Fibroblast of peridontal ligament (primary cell): ENCODE results near the gene ZP3.
A peak's percentile ranks its signal among the peaks of the same experiment; 100 is the strongest.
"Not testable (repeated sequence)": the region's sequence is repeated elsewhere in the genome, so short reads cannot be mapped to it uniquely, and the experiment has no call there.

Experiments used
- DNase-seq: peaks from one replicate; pipeline ENCODE4 v3.0.0-alpha.2; 2010; ENCODE audit errors: extremely low read depth

Gene ZP3

DNA sequence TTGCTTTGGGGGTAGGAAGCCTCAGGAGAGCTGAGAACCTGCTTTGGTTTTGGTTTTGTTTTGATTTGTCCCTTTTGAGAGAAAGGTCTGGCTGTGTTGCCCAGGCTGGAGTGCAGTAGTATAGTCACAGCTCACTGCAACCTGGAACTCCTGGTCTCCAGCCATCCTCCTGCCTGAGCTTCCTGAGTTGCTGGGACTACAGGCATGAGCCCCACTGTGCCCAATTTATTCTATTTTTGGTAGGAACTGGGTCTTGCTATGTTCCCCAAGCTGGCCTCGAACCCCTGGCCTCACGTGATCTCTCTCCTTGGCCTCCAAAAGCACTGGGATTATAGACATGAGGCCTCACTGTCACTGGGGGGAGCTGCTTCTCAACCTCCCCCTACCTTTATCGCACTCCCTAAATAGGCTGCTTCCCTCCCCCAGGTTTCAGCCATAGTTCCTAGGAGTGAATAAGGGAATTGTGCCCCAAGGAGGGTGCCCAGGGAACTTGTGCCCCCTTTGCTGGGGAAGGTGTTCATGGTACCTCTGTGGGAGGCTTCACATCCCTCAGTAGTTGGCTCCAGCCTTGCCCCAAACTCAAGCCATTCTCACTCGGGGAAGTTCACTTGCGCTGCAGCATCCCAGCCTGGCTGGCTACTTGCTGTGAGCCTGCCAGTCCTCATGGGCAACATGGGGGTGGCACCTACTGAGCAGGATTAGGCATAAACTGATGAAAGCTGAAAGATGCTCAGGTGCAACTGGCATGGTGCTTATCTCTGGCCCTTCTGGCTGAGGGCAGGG is 18.1 kb downstream of the ZP3 start:
- not testable (repeated sequence) for DNase-seq

DNA sequence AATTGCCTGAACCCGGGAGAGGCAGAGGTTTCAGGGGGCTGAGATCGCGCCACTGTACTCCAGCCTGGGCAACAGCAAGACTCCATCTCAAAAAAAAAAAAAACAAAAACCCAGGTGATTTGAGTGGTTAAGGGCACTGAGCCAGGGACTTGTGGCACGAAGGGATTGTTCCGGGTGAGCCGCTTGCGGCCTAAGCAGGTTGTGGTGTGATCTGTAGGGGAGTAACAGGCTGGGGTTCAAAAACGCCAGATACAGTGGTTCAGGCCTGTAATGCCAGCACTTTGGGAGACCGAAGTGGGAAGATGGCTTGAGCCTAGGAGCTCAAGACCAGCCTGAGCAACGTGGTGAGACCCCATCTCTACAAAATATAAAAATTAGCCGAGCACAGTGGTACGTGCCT is 19.1 kb downstream of the ZP3 start:
- DNase-seq: not testable (repeated sequence)

DNA sequence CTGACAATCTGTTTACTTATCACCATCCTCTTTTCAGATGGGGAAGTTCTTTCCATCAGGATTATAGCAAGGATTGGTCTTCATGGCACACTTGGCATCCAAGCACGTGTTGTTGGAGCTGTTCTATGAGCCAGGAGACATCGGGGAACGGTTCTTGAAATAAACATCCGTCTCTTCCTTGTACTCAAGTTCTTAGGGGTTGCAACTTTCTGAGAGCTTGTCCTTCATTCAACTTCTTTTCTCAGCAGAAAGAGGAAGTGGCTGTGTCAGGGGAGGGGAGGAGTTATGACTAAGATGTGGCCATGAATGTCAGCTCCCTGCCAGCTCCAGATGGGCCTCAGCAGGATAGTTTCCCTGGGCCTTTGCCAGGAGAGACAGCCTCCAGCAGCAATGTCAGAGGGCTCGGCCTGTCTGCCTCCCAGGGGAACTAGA is 20.8 kb downstream of the ZP3 start:
- peak; percentile 67 for DNase-seq

DNA sequence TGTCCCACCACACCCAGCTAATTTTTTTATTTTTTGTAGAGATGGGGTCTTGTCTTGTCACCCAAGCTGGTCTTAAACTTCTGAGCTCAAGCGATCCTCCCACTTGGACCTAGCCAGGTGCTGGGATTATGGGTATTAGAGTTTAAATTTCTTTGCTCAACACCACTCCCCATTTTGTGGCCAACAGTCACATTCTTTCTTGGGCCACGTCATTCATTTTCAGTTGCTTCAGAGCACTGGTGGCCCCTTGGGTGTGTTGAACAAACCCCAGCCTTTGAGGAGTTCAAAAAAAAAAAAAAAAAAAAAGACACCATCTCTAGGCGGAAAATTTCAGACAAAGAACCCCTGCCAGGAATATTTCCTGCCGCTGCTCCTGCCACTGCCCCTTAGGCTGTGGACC is 32.3 kb downstream of the ZP3 start:
- not testable (repeated sequence) for DNase-seq

DNA sequence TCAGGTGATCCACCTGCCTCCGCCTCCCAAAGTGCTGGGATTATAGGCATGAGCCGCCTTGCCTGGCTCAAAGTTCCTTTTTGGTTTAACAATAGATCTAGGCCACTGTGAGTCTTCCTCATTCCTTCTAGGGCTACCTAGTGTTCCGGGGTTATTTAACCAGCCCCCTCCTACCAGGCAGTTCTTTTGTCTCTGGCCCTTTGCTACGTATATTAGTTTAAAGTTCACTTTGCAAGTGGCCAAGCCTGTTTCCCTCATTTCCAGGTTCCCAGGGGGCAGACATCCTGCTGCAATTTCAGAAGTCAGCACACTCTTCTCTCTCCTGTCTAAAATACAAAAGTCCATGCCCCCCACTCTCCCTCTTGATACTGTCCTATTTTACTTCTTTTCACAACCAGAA is 33.8 kb downstream of the ZP3 start:
- not testable (repeated sequence) for DNase-seq

DNA sequence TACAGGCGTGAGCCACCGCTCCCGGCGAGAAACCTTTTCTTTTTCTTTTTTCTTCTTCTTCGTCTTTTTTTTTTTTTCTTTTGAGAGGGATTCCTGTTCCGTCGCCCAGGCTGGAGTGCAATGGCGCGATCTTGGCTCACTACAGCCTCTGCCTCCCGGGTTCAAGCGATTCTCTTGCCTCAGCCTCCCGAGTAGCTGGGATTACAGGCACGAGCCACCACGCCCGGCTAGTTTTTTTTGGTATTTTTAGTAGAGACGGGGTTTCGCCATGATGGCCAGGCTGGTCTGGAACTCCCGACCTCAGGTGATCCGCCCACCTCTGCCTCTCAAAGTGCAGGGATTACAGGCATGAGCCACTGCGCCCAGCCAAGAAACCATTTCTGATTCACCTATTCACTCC is 36.0 kb downstream of the ZP3 start:
- not testable (repeated sequence) for DNase-seq

DNA sequence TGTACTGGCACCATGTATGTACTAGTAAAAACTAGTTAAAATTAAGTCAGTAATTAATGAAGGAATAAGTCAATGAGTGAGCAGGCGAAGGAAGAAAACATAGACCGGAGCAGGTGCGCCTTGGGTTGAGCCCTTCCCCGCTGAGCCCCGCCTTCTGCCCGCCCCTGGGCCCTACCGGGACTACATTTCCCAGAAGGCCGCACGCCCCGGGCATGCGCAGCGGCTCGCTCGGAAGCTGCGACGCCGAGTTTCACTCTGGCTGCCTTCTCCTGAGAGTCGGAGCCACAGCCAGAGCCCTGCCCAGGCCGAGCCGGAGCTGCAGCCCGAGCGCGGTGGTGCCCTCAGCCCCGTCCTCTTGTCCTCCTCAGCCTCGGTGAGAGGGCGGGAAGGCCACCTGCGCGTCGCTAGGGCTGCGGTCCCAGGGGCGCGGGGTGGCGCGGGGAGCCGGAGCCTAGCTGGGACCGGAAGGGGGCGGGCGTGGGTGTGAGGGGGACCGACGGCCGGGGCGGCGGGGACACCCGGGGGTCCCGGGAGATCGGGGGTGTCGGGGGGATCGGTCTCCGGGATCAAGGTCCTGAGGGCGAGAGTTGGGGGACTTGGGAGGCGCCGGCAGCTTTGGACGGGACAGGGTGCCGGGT is 36.8 kb downstream of the ZP3 start, which contains the start of gene DTX2:
TSS of gene DTX2 (plus strand) at position 246 of the 638 bp plus-strand sequence. CDS start 18,801 bp downstream, outside the sequence.
- not testable (repeated sequence) for DNase-seq

DNA sequence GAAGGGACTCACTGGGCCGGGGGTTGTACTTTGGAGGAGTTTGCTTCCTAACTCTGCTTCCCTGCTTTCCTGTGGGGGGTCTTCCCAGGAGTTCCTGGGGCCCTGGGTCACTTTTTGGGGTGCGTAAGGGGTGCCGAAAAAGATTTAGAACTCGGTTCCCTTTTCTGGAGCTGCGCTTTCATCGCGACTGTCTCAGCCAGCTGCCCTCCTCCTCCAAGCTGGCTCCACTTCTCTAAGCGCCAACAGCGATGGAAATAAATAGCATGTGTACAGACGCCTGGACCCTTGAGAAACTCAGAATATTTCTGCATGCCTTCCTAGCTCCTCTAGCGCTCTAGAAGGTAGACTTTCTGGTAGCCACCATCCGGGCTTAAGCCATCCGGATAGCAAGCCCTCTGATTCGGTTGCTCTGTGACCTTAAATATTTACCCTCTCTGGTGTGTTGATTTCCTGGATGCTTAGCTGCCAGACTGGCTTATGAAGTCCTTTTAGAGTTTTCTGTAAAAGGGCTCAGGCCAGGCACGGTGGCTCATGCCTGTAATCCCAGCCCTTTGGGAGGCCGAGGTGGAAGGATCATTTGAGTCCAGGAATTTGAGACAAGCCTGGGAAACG is 37.6 kb downstream of the ZP3 start:
- not testable (repeated sequence) for DNase-seq

DNA sequence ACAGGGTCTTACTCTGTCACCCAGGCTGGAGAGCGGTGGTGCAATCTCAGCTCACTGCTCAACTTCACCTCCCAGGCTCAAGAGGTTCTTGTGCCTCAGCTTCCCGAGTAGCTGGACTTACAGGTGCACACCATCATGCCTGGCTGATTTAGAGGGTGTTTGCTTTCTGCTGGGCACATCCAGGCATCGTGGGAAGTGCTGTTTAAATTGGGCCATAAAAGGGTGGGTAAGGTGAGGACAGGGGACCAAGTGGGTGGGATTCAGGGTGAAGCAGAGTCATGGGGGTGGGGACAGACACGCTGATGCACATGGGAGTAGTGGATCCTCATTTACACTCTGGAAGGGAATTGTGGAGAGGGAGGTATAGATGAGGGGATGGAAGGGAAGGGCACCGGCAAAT is 40.2 kb downstream of the ZP3 start:
- not testable (repeated sequence) for DNase-seq

DNA sequence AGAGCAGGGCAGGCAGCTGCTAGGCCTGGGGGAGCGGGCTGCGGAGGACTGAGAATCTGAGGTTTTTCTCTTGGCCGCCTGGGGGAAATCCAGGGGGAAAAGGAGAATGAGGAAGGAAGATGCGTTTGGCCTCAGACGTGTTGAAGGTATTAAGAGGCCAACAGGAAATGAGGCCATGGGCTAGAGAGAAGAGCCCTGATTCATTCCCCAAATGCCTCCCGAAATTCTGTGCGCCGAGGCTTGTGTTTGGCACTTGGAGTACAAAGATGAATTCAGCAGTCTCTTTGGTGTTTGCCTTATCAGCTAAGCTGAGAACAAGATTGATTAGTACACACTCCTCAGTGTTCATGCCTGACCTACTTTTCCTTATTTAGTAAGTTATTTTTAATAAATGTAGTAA is 41.2 kb downstream of the ZP3 start:
- DNase-seq: not testable (repeated sequence)

DNA sequence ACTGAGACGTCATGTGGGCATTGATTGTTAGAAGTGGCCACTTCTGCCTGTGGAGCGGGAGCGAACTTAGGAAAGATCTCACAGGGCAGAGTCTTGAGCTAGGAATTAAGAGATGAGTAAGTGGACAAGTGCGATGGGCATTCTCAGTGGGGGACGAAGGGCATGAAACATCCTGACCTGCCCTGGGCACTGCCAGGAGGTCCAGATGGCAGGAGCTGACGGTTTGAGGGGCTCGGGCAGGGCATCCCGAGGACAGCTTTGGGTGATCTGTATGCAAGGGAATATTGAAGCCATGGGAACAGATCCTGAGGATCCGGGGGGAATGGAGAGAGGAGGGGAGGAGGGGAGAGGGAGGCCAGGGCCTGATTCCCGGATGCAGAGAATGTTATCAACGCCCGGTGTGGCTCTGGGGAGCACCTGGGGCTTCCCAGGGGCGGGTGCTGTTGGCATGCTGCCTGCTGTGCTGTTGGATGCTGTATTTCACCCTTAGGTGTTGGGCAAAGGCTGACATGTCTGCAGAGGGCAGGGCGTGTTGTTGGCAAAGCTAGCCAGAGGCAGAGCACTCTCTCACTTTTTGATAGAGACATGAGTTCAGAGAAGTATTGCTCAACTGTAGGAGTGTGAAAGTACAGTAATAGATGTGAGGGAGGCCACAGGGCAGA is 43.1 kb downstream of the ZP3 start:
- not testable (repeated sequence) for DNase-seq

DNA sequence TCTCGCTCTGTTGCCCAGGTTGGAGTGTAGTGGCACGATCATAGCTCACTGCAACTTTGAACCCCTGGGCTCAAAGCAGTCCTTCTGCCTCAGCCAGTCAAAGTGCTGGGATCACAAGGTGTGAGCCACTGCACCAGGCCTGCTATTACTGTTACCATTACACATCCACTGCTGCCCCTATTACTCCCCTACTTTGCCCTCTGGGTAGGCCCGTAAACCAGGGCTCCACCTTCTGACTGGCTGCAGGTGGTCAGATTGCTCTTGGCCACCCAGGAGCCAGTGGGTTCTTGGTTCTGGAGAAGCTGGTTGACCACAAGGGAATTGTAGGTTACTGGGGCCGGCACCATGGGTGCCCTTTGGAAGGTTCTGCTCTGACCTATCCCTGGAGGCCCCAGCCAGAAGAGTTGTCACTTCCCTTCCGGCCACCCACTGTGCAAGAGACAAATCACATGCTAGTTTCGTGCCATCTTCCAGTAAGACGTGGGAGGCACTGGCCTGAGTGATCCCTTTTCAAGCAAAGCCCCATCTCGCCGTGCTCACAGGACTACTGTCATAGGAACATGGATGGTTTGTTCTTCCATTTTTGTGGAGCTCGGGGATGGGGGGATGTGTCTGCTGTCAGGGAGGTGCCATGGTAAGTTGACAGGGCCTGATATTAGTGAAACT is 46.9 kb downstream of the ZP3 start:
- not testable (repeated sequence) for DNase-seq

DNA sequence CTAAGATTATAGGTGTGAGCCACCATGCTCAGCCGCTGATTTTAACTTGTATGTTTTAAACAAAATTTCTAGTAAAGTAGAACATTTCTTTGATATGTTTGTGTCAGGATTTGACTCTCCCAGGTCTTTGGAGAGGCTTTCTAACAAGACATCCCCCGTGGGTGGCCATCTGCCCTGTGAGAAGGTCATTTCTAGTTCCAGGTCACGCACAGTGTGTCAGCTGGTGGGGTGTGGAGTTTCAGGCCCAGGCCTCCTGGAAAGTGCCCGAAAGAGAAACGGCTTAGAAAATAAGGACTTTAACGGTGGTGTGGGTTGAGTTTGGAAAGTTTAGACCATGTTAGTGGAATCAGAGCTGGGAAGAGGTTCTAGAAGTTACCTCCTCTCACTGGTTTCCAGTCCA is 48.3 kb downstream of the ZP3 start:
- not testable (repeated sequence) for DNase-seq

DNA sequence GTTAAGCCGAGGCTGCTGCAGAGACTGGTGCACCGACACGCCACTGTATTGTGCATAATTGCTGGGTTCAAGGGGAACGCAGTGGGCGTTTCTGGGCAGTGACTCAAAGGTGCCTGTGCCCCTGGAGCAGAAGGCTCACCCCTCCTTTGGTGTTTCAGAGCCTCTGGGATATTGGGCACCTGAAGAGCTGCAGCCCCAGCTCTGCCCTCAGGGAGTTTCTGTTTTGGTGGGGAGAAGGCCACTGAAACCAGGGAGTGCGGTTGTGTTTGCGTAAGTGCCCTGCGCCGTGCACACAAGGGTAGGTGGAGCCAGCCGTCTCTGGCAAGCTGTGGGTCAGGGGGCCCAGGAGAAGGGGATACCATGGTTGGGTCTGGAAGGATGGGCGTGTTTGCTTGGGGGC is 51.5 kb downstream of the ZP3 start:
- not testable (repeated sequence) for DNase-seq

DNA sequence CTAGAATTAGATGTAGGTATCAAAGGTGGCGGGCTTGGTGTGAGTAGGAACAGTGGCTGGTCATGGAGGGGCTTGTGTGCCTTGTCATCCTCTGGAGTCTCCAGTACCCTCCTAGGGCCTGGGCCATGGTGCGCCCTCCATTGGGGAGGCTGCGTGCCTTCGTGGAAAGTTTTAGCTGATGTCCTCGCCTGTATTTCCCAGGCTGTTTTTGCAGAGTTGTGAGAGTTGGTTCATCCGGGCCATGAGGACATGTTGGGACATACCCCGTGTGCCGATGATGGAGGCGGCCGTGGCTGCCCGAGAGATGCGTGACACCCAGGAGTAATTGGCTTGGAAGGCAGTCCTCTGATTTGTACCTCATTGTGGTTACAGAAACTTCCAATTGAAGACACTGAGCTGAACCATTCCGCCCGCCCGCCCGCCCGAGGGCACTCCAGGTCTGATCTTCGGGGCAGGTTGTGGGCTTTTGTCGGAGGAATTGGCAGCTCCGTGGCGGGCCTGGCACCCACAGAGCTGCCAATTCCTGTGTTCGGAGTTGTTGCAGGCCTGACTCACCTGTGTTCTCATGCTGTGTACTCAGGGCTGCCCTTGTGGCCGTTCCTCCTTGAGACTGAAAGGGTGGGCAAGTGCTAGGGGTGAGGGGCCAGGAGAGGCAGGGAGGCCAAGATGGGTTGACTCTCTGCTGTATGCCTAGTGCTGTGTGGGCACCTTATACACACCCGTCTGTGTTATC is 52.2 kb downstream of the ZP3 start:
- not testable (repeated sequence) for DNase-seq

DNA sequence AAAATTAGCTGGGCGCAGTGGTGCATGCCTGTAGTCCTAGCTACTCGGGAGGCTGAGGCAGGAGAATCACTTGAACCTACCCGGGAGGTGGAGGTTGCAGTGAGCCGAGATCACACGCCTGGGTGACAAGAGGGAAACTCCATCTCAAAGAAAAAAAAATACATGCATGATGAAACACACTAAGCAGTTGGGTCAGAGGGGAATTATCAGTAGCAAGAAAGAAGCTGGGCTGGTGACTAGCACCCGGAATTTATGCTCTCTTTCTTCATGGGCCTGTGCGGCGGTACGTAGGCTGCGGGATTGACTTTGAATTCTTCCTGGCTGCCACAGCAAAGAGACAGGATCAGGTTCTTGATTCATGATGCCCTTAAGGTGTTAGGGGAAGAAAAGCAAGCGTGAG is 54.9 kb downstream of the ZP3 start:
- DNase-seq: not testable (repeated sequence)

DNA sequence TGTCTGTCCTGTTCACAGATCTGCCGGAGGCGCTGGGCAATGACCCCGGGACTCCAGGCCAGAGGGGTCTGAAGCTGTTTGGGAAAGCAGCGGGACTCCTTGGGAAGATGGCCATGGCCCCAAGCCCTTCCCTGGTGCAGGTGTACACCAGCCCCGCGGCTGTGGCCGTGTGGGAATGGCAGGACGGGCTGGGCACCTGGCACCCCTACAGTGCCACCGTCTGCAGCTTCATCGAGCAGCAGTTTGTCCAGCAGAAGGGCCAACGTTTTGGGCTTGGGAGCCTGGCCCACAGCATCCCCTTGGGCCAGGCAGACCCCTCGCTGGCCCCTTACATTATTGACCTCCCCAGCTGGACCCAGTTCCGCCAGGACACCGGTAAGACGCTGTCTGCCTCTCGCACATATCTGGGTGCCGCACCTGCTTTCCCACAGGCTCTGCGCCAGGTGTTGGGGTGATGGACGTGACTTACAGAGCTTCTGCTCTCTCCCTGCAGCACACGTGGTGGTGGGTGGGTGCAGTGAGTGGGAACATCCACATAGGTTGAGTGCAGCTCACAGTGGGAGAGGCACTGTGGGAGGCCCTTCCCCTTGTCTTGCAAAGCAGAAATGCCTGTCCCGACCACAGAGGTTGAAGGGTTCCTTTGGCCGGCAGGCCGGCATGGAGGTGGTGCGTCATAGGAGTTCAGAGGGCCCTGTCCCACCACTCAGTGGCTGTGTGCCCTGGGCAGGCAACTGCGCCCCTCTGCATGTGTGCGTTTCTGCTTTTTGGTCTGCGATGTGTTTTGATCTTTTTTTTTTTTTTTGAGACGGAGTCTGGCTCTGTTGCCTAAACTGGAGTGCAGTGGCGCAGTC is 55.9 kb downstream of the ZP3 start:
- not testable (repeated sequence) for DNase-seq

DNA sequence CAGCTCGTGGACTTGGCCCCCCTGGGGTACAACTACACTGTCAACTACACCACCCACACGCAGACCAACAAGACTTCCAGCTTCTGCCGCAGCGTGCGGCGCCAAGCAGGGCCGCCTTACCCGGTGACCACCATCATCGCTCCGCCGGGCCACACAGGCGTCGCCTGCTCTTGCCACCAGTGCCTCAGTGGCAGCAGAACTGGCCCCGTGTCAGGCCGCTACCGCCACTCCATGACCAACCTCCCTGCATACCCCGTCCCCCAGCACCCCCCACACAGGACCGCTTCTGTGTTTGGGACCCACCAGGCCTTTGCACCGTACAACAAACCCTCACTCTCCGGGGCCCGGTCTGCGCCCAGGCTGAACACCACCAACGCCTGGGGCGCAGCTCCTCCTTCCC is 57.9 kb downstream of the ZP3 start:
- not testable (repeated sequence) for DNase-seq

DNA sequence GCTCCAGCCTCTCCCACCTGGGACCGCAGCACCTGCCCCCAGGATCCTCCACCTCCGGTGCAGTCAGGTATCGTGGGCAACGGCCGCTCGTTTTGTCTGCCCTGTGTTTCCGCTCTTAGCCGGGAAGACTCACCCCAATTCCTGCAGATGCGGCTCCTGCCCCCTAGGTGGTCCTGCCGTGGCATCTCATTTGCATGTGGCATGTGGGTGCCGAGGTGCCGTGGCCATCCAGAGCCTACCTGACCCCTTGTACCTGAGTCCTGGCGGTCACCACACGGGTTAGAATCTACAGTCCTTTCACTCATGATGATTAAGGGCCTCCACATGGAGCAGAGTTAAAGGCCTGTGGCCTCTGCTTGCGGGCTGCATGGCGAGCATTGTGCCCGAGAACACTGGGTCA is 58.3 kb downstream of the ZP3 start:
- not testable (repeated sequence) for DNase-seq

DNA sequence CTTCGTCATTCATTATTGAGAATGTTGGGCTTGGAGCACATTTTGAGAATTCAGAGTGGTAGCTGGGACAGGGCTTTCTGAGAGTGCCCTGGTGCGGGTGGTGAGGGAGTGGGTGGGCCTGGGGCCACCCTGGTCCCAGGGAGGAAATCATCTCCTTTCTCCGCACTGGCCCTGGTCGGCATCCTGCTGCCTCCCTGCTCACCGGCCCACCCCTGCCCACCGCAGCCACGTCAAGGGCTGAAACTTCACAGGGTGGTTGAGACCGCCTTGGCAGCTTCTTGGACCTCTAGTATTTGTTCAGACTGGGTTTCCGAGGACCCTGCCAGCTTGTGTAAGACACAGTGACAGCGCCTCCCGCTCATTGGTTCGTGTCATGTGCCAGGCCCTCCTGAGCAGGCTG is 59.7 kb downstream of the ZP3 start:
- DNase-seq: not testable (repeated sequence)
